ENCODE data around the gene NDE1.

NDE1 gene

GRCh38 chr16:15749985-15750384 lies 99.9 kb downstream of the NDE1 start:
- no peak for DNase-seq
- in situ Hi-C loops (cut with MboI; ENCODE audit: low pct_unique_long_range_greater_than_20kb, low sequenced_read_pairs), result no loop called here

GRCh38 chr16:15751940-15752339 lies 101.9 kb downstream of the NDE1 start:
- DNase-seq, result no peak
- in situ Hi-C loops (cut with MboI; ENCODE audit: low pct_unique_long_range_greater_than_20kb, low sequenced_read_pairs), result no loop called here

- no peak for DNase-seq
- in situ Hi-C loops (cut with MboI; ENCODE audit: low pct_unique_long_range_greater_than_20kb, low sequenced_read_pairs), result no loop called here
Measured at GRCh38 chr16:15752717-15753488, 102.9 kb downstream of the NDE1 start.

- in situ Hi-C loops (cut with MboI; ENCODE audit: low pct_unique_long_range_greater_than_20kb, low sequenced_read_pairs), result no loop called here
- DNase-seq, result no peak
Measured at GRCh38 chr16:15754821-15755534, 104.9 kb downstream of the NDE1 start.

- DNase-seq, result no peak
- in situ Hi-C loops (cut with MboI; ENCODE audit: low pct_unique_long_range_greater_than_20kb, low sequenced_read_pairs), result no loop called here
Measured at GRCh38 chr16:15757077-15757386, 107.0 kb downstream of the NDE1 start.

GRCh38 chr16:15757630-15758251 lies 107.7 kb downstream of the NDE1 start:
- in situ Hi-C loops (cut with MboI; ENCODE audit: low pct_unique_long_range_greater_than_20kb, low sequenced_read_pairs), result no loop called here
- DNase-seq, result no peak

GRCh38 chr16:15759070-15759469 lies 109.0 kb downstream of the NDE1 start:
- DNase-seq, result no peak
- in situ Hi-C loops (cut with MboI; ENCODE audit: low pct_unique_long_range_greater_than_20kb, low sequenced_read_pairs), result no loop called here

GRCh38 chr16:15760129-15760528 lies 110.1 kb downstream of the NDE1 start:
- no peak for DNase-seq
- in situ Hi-C loops (cut with MboI; ENCODE audit: low pct_unique_long_range_greater_than_20kb, low sequenced_read_pairs), result no loop called here

- no peak for DNase-seq
- in situ Hi-C loops (cut with MboI; ENCODE audit: low pct_unique_long_range_greater_than_20kb, low sequenced_read_pairs), result no loop called here
Measured at GRCh38 chr16:15764112-15764511, 114.1 kb downstream of the NDE1 start.

- in situ Hi-C loops (cut with MboI; ENCODE audit: low pct_unique_long_range_greater_than_20kb, low sequenced_read_pairs), result no loop called here
- DNase-seq, result no peak
Measured at GRCh38 chr16:15765116-15765515, 115.1 kb downstream of the NDE1 start.

GRCh38 chr16:15765880-15766279 lies 115.8 kb downstream of the NDE1 start:
- DNase-seq, result peak; percentile 73
- in situ Hi-C loops (cut with MboI; ENCODE audit: low pct_unique_long_range_greater_than_20kb, low sequenced_read_pairs), result no loop called here

GRCh38 chr16:15766918-15767317 lies 116.9 kb downstream of the NDE1 start:
- no peak for DNase-seq
- in situ Hi-C loops (cut with MboI; ENCODE audit: low pct_unique_long_range_greater_than_20kb, low sequenced_read_pairs), result no loop called here

- in situ Hi-C loops (cut with MboI; ENCODE audit: low pct_unique_long_range_greater_than_20kb, low sequenced_read_pairs), result no loop called here
- DNase-seq, result no peak
Measured at GRCh38 chr16:15768201-15768600, 118.2 kb downstream of the NDE1 start.

GRCh38 chr16:15769239-15769638 lies 119.2 kb downstream of the NDE1 start:
- no peak for DNase-seq
- in situ Hi-C loops (cut with MboI; ENCODE audit: low pct_unique_long_range_greater_than_20kb, low sequenced_read_pairs), result no loop called here

GRCh38 chr16:15770107-15770506 lies 120.1 kb downstream of the NDE1 start:
- DNase-seq, result no peak
- in situ Hi-C loops (cut with MboI; ENCODE audit: low pct_unique_long_range_greater_than_20kb, low sequenced_read_pairs), result no loop called here

- DNase-seq, result no peak
- in situ Hi-C loops (cut with MboI; ENCODE audit: low pct_unique_long_range_greater_than_20kb, low sequenced_read_pairs), result no loop called here
Measured at GRCh38 chr16:15770512-15770911, 120.5 kb downstream of the NDE1 start.

- no peak for DNase-seq
- in situ Hi-C loops (cut with MboI; ENCODE audit: low pct_unique_long_range_greater_than_20kb, low sequenced_read_pairs), result no loop called here
Measured at GRCh38 chr16:15771694-15772093, 121.6 kb downstream of the NDE1 start.

GRCh38 chr16:15772579-15773293 lies 122.7 kb downstream of the NDE1 start:
- DNase-seq, result no peak
- in situ Hi-C loops (cut with MboI; ENCODE audit: low pct_unique_long_range_greater_than_20kb, low sequenced_read_pairs), result no loop called here

- no peak for DNase-seq
- in situ Hi-C loops (cut with MboI; ENCODE audit: low pct_unique_long_range_greater_than_20kb, low sequenced_read_pairs), result no loop called here
Measured at GRCh38 chr16:15773968-15774367, 123.9 kb downstream of the NDE1 start.

- in situ Hi-C loops (cut with MboI; ENCODE audit: low pct_unique_long_range_greater_than_20kb, low sequenced_read_pairs), result no loop called here
- peak; percentile 38 for DNase-seq
Measured at GRCh38 chr16:15775209-15775608, 125.2 kb downstream of the NDE1 start.

Measured in KBM-7 (cell line).